Stimulated activated CD4-positive, alpha-beta T cell treated with anti-CD3 and anti-CD28 coated beads, Interleukin-1b, Interleukin-23, amount 100 ng/mL, for 4 hours (primary cell): Measurements from ENCODE around the gene ITGB8.

Experiments used
- DNase-seq, 2 donors: peaks; one replicate each; pipeline ENCODE4 v3.0.0-alpha.2; 2020; ENCODE audit warnings: low read depth in 2 of 2

Gene ITGB8

DNA sequence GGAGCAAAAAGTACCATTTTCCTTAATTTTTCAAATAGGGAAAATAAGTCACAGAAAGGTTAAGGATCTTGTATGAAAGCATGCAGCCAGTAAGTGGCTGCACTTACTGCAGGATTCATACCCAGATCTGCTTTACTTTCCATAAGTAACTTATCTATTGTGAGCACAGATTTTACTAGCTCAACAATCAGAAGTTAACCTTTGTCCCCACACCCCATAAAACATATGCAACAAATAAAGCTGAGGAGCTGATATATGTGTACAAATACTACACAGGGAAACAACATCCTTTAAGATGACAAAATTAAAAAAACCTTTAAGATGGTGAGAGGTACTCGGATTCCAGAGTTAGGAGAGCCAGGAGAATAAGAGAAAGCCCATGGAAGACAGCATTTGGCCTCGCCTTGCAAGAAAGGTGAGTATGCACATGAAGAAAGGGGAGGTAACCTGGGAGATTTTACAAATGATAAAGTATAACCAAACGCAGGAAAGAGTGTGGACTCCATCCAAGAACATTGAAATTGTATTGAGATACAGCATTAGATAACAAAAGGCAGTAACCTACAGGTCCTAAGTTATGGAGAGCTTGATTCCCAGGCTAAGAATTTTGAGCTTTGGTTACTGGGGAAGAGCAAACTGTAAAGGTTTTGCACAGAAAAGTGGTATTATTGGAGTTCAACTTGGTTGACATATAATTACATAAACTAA, 87.1 kb downstream of the ITGB8 start:
- DNase-seq = no peak

DNA sequence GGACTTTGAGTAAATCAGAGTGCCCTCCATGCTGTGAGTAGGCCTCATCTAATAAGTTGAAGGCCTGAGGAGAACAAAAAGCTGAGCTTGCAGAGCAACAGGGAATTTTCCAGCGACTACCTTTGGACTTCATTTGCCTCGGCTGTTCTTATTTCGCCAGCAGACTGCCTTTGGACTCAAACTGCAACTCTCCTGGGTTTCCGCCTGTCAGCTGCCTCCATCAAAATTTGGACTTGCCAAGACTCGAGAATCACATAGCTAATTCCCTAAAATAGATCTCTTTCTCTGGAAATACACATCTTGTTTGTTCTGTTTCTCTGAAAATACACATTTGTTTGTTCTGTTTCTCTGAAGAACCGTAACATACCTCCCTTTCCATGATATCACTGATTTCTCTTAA, 93.8 kb downstream of the ITGB8 start:
- no peak for DNase-seq

DNA sequence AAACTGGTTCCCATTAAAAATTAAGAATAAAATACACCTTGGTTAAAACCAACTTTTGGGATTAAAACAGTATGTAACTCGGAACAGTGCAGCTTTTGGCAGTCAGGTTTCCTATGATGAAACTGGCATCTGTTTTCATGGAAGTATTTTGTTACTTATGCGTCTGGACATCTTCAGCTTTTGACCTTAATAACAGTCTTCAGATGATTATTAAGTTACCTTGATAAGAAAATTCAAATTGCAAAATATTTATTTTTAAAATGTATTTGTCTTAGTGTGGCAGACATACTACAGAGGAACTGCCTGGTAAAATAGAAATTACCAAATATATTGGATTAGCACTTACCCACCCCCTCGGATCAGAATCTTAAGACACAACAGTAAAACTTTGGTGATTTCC, 100.0 kb downstream of the ITGB8 start:
- no peak for DNase-seq

DNA sequence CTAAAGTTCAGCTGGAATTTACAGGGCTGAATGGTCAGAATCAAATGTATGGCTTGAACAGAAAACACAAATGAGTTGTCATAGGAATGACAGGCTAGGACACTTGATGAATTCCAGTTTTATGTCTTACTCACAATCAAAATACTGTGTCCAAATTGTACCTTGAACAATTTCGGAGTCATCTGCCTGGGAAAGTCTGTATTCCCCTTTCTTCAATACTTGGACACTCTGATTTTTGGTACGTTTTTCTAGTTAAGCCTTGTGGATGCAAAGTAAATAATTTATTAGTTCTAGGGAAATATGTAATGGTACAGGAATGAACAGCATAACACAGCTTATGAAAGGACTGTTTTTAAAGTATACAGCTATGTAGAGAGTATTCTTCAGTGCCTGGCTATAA, 100.4 kb downstream of the ITGB8 start:
- no peak for DNase-seq

DNA sequence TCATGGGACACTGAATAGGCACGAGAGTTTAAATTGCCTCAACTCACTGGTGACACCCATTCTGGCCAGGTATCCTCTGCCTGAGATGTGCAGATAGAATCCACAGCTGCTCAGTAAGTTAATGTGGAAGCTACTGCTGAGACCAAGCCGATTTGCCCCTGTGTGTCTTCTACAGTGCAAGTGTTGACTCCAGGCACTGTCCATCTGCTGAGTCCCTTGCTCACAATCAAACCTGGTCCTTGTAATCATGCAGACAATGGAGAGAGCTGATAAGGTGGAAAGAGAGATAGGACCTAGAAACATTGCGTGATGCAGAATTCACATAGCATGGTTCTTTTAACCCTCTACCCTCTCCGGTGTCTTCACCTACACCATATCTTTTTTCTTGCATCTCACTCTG, 101.4 kb downstream of the ITGB8 start:
- DNase-seq = no peak

DNA sequence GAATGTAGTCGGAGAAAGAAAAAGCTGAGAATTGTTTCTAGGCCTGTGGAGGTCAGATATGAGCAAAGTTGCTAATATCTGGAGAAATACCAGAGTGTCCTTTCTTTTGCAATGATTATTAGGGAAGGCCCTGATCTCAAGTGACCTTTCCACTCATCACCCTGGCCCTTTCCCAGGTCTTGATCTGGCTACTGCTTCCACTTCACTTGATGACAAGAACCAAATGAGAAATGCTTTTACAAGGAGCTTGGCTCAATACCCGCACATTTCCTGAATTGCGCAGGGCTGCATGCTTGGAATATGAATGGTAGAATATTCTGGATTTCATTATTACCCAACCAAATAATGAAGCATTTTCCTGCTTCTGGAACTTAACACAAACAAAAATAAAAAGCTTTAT, 104.6 kb downstream of the ITGB8 start:
- DNase-seq = no peak

DNA sequence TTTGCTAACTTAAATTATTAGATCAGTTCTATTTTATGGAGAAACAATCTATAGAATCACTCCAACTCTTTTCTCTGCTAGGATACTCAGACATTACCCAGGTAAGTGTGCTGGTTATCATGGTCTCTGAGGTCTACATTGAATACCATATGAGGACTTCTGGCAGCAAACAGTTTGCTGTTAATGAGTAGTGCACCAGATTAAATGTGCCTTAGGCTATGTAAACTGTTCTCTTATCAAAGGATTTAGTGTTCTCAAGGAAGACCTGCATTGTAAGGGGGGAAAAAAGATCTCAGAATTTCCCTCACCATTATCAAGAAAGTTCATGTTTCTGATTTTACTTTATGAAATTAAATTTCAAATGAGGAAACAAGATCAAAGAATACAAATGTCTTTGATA, 107.5 kb downstream of the ITGB8 start:
- DNase-seq = no peak

DNA sequence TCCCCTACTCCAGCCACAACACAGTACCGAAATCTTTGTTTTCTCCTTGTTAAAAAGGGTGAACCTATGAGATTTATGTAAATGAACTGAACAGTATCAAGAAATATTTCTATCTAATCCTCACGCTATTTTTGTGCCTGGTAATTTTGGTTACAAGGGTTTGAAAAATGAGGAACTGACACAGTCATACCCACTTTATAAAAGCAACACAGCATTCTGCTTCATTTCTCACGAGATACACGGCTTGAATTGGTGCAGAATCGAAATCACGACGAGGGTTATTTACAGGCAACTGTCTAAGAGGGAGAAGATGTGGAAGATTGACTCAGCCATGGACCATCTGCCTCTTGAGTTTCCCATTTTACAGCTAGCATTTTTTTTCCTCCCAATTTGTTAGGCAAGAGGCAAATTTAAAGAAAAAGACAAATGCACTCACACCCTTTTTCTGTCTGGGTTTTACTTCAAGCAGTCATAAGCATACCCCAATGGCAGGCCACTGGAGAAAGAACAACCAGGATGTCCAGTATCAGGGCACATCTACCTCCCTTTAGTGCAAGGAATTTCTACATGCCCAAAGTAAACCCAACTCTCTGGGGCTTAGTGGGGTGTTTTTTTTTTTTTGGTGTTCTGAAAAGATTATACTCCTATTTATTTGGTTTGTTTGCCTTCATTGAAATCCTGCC, 108.1 kb downstream of the ITGB8 start:
- DNase-seq = no peak

DNA sequence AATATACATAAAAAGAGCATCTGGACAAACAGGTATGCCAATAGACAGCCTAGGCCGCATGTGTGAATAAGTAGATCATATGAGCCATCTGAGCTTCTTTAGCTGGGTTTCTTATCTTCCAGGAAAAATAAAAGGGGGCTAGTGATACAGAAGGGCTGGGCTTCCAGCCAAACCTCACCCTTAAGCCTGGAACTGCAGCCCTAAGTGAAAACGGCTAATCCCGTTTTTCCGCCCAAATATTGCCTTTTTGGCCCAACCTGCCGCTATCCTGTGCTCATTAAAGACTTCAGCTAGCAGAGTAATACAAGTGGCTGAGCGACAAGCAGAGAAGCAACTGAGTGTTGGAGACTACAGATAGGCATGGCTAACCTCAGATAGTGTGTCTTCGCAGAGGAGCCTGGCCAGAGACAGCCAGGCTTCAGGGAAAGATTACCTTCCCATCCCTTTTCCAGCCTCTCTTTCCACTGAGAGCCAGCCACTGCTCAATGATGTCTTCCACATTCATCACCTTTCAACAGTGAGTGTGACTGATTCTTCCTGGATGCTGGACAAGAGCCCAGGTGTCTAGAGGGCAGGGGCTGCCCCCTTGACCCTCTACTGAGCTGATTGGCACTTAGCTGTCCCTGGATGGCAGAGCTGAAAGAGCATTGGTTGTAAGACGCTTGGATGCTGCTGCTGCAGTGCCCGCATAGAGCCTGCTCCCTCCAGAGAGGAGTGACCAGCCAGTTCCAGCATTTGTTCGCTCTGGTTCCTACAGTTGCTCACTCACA, 108.9 kb downstream of the ITGB8 start:
- no peak for DNase-seq

DNA sequence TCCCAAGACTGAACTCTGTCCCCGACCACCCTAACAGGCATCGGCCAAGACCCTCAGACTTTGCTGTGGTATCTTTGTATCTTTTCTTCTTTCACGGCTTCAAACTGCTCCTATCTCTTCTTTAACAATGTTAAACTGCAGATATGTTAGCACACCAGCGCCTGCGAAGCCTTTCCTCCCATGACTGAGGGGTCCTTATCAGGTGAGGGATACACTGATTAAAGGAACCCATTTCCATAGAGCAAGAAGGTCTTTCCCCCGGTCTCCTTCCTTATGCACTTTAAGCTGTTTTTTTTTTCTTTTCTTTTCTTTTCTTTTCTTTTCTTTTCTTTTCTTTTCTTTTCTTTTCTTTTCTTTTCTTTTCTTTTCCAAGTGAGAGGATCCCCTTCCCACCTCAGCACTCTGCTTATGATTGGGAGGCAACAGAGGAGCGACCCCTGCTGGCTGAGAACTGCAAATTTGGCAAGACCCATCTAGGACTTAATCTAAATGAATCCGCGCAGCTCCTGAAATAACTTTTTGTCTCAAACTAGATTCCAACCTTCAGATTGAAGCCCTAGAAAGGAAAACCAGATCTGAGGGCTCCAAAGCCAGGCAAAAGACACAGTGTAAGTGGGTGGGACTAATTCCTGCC, 109.9 kb downstream of the ITGB8 start:
- DNase-seq = no peak

DNA sequence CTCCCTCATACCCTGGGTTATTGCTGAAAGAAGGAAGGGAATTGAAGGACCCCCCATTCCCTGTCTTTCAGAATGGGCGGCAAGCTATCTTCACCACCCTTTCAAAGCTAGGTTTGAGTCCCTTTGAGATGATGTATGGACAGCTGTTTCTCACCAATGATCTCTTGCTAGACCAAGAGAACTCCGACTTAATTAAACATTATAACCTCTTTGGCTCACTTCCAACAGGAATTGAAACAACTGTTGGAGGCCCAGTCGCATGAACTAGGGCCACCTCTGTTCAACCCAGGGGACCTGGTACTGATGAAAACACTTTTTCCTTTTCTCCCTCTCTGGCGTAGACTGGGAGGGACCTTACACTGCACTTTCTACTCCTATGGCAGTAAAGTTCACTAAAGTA, 110.6 kb downstream of the ITGB8 start:
- no peak for DNase-seq

DNA sequence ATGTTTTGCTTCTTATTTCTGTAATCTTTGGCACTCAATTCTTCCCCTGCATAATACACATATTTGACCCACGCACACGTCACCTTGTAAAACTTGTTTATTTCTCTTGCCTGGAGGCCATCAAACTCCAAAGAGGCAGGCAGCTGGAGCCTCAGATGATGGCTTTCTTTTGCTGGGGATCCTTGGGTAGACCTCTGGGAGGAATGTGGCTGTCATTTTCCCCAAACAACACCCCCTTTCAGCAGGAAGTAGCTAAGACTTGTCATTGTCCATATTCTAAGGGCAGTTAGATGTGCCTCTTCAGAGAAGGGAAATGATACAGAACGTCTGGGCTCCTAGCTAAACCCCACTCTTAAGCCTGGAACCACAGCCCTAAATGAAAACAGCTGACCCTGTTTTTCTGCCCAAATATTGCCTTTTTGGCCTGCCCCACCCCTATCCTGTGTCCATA, 111.3 kb downstream of the ITGB8 start:
- no peak for DNase-seq

DNA sequence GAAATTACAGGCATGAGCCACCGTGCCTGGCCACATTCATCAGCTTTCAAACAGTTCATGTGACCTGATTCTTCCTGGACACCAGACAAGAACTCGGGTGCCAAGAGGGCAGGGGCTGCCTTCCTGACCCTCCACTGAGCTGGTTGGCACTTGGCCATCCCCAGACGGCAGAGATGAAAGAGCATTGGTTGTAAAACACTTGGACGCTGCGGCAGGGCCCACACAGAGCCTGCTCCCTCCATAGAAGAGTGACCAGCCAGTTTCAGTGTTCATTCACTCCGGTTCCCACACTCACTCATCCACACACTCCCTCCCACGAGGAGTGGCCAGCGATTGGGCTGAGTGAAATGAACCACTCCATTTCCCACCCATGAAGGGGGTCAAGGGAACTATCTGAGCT, 112.3 kb downstream of the ITGB8 start:
- no peak for DNase-seq

DNA sequence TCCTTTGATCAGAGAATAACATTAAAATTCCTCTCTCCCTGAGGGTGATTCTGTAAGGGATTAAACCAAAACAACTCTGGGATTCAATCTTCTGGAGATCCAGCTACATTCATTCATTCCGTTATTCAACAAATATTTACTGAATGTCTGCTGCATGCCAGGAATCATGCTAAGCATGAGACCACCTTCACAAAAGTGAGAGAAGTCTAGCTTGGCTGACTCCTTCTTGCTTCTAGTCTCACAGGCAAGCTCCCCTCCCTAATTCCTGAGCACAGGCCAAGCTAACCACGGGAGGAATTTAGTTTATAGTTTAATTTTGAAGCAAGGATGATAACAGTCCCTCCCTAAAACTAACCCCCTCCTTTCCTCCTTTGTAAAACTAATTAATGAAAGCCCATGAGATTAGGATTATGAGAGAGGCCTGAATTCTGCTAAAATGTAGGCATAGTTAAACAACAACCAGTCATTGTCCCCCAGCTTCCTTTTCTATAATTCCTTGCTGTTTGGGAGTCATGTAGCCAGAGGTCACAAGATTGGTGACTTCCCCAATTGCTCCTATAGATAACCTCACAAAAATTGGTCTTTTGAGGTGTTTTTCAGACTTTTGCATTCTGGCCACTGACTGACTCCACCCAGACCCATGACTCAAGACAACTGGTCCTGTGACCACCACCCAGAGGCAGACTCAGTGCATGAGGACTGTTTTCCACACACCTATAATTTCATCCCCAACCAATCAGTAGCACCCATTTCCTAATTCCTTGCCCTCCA, 113.5 kb downstream of the ITGB8 start:
- DNase-seq = no peak

DNA sequence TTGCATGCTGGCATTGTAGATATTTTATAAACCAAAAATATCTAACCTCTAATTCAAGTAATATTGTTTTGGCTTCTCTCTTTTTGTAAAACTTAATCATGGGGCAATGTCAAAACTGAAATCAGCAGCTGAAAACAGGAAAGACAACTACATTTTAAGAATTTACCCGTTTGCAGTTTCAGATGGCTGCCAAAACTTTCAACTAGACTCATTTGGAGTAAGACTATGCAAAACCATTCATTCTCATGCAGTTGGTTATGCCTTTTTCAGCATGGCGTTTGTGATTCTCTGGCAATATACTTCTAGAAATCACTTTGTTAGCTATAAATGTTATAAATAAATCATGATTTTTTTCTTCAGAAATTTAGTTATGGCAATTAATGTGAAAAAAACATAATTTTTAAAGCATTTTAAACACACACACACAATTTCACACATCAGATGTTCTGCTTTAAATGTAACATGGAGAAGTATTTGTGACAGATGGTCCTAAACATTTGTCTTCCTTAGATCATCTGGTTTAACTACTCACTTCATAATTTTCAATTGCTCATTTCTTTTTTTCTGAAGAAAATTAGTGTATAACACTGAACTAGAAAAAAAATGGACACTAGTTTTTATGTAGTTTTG, 116.4 kb downstream of the ITGB8 start:
- DNase-seq = no peak

DNA sequence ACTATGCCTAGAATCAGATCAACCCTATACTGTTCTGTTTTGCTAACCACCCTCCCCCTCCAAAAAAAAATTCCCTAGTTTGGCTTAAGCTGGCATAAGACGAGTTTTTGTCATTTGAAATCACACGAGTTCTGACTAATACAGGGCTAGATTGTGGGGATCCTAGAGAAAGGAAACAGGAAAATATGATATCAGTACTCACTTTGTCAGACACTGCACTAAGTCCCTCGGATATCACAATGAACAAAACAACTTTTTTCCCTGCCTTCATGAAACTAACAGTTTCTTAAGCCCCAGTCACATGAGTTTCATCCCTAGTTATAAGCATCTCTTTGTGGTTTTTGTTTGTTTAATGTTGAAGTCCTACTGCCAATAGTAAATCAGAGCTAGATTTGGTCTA, 118.5 kb downstream of the ITGB8 start:
- no peak for DNase-seq

DNA sequence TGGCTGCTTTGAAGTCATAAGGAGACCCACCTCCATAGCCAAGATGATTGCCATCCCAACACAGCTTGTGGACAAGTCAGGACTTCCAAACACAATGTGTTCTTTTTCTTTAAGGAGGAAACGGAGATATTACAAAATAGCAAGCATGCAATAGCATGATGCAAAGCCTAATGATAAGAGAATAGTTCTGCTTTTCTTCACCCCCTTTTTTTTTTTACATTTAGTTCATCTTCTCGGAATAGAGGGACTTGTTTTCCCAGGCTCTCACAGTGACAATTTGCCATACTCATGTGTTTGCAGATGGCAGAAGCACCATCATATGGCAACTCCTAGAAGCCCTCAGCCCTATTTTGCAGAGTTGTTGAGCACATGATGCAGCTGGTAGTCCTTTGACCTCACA, 119.8 kb downstream of the ITGB8 start:
- no peak for DNase-seq

DNA sequence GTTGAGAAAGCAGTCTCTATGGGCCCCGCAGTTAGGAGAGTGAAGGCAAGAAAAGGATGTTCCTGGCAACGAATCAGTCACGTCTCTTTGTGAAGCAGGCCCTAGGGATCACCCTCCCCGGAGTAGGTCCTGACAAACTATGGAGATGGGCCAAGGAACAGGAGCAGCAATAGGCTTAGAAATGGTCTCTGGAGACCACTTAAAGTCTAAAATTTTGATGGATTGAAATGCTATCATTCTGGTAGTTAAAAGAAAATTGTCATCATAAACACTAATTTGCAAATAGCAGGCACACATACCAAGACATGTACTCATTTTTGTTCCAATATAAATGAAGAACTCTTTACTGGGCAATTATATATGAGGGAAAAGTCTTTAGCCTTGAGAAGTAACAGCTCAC, 123.5 kb downstream of the ITGB8 start:
- no peak for DNase-seq

DNA sequence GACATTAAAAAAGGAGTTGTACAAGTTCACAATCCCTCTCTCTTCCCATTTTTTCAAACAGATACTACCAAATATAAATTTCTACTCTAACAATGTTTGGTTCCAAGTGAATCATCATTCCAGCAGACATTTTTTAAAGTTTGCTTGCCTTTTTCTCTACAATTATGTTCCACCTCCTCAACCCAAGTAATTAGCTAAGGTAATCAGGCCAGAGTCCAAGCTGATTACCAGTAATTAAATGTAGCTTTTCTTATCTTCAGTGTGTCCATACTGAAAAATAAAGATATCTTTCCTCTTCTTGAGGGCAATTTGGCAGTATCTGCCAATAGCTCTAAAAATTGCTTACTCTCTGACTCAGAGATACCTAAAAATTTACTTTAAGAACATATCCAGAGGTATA, 126.0 kb downstream of the ITGB8 start:
- DNase-seq = no peak

DNA sequence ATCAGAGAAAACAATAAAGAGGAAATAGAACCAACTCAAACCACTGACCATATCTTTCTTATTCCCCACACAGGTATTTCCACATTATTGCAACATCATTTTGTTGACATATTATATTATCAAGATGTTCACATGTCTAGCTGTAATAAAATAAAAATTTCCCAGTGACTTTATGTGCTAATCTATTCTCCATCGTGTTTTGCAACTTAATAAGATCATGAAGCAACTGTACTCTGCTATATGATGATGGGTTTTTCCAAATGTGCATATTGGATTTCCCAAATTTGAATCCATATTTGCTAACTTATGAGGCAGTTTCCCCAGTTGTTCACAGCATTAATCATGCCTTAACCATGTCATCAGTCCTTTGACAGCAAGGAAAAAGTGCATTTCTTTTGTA, 127.8 kb downstream of the ITGB8 start:
- DNase-seq = no peak

DNA sequence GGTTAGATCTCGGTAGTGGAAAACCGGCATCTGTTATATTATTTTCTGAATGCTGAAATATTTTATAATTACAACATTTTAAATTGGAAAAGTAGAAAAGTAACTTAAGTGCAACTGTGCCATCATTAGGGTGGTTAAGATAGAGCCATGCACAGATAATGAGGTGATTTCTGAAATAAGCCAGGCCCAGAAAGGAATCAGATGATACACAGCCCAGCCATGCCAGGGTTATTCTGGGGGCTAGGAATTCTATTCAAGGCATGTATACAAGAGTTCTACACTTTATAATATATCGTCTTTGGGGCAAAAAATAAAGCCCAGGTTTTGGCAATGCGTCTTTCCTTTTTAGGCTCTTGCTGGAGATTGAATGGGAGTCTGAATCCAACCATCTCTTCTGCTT, 128.7 kb downstream of the ITGB8 start:
- no peak for DNase-seq
